WI38 (cell line): Measurements from ENCODE around the gene STK16.
"Not testable (repeated sequence)": the region's sequence is repeated elsewhere in the genome, so short reads cannot be mapped to it uniquely, and the experiment has no call there.

Experiments
- H3K4me3 ChIP-seq: 2 replicates; pipeline ENCODE4 v1.5.1; 2011; ENCODE audit warnings: low read depth, mild to moderate bottlenecking, control low read depth, low read length
- CTCF ChIP-seq: IDR thresholded peaks from 2 replicates; pipeline ENCODE4 v1.5.1; 2012; ENCODE audit warnings: low read depth, mild to moderate bottlenecking, control low read depth, low read length

Gene STK16

DNA sequence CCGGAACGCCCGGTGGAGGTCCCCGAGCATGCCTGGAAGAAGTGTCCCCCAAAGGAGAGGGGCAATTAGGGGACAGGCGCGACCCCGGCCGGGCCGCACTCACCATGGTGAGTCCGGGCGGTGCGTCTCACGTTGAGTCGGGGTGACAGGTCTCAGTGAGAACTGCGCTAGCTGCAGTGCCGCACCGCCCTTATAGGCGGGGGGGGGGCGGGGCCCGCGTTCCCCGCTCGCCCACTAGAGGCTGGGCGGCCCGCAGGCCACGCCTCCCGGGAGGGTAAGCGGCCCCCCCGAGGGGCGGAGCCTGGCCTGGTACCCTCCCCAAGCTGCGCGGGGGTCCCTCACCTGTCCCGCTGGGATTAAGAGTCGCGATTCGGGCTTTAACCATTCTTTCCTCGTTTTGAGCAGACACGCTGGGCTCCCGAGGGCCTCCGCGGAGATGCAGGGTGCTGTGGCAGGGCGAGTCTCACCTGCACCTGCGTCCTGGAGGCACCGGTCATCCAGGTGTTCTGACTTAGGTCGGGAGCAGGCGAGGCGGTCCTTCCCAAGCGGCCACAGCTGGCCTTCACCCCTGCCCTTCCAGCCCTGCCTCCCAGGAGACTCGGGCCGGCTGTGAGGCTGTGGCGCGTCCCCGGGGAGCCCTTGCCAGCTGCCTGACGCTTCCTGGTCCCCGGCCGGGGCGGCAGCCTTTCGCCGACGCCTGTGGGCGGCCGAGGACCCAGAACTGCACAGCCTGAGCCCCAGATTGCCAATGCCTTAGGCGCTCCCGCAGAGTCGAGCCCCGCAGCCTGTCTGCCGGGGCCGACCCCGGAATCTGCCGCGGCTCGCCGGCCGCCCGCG lies 8.7 kb downstream of the STK16 start, which contains the start of gene TUBA4A:
Gene TUBA4A (minus strand): TSS at position 166 of the 837 bp plus-strand sequence. CDS start 60 bp downstream, at position 106.
- H3K4me3 ChIP-seq, result peak within 1 kb of the TSS; percentile 54
- no peak for TF ChIP-seq CTCF

DNA sequence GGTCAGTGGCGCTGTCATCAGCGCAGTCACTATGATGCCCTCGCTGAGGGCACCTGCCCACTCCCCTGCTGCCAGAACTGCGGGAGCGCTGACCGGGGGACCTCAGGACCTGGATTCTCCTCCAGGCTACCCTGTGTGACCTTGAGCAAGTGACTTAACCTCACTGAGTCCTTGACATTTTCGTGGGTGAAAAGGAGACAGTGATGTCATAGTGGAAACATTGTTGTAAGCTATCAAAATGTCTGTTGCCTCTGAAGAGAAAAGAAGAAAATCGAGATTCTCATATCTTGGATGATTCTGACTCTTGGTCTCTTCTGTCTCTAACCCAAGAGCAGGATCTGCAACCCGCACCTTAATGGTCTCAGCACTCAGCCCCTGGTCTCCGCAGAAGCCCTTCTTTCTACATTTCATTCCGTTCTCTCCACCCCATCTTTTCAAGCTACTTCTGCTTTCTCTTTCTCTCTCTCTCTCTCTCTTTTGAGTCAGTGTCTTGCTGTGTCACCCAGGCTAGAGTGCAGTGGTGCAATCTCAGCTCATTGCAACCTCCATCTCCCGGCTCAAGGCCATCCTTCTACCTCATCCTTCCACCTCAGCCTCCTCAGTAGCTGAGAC lies 9.4 kb downstream of the STK16 start:
- H3K4me3 ChIP-seq, result peak overlapping the region; percentile 54
- TF ChIP-seq CTCF, result no peak

GRCh38 chr2:219258942-219259341 lies 13.7 kb downstream of the STK16 start:
- H3K4me3 ChIP-seq, result not testable (repeated sequence)

DNA sequence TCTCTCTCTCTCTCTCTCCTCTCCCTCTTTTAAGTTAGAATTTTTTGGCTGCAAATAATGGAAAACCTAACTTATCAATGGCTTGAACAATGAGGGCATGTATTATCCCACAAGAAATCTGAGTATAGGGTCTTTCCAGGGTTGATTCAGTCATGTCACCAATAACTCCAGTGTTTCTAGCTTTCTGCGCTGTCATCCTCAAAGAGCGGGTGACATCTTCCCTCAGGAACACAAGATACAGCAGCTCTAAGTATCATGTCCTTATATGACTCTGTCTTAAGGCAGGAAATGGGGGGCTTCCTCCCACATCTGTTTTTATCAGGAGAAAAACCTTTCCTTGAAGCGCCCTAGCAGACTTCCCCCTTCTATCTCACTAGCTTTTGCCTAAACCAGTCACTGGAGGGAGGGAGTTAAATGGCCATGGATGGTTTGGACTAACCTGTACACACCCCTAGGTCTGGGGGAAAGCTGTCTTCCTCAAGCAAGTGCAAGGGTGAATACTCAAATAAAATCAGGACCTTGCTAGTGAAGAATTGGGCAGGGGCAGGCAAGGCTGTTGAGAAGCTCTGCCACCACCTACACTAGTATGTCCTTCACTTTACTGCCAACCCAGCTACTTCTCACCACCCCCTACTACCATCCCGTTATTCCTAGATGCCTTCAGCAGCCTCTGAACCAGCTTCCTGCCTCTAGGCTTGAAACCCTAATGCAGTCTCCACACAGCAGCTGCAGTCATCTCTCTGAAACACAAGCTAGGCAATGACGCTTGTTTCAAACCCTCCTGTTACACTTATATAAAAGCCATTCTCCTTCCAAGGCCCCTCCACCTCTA lies 16.0 kb downstream of the STK16 start:
- no peak overlapping the region for H3K4me3 ChIP-seq
- no peak for TF ChIP-seq CTCF

DNA sequence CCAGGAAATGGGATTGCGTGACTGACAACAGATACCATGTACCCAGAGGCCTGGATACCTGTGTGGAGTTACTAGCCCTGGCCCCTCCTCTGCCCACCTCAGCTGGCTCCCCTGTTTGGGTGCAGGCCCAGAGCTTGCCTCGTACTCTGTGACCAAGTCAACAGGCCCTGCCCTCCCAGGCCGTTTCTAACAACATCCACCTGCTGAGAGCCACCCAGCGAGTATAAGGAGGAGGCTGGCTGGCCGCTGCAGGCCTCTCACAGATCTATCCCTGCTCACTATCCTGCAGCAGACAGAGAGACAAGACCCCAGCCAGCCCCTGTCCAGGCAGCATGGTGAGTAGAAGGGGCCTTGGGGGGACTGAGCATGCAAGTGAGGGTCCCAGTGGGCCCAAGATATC lies 21.0 kb downstream of the STK16 start:
- no peak for TF ChIP-seq CTCF
- H3K4me3 ChIP-seq, result no peak overlapping the region

GRCh38 chr2:219266886-219267285 lies 21.6 kb downstream of the STK16 start:
- no peak for TF ChIP-seq CTCF

DNA sequence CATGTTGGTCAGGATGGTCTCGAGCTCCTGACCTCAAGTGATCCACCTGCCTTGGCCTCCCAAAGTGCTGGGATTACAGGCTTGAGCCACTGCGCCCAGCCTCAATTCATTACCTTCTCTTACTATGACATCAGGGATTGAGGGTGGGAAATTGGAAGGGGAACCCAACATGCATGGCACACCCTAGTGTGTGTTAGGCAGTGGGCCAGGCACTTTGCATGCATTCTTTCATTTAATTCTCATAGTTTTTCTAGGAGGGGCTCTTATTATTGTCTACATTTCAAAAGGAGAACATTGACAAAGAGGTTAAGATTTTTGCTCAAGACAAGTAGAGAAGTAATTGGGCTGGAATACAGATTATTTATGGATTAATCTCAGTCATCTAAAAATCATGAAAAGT lies 23.0 kb downstream of the STK16 start:
- H3K4me3 ChIP-seq, result no peak overlapping the region
- no peak for TF ChIP-seq CTCF

More at GRCh38 chr2:219266886-219267285, 21.6 kb downstream of the STK16 start:
- H3K4me3 ChIP-seq, result no peak overlapping the region
